Brain microvascular endothelial cell (primary cell): Measurements from ENCODE around the gene EDA.

ENCODE experiments used
- DNase-seq: peaks from one replicate; pipeline ENCODE4 v3.0.0-alpha.2; 2020
- H3K27ac ChIP-seq: fragments of 250-450 bp; sonication (Bioruptor Pico); 2 replicates; pipeline ENCODE4 v1.5.1; 2020; ENCODE audit warnings: mild to moderate bottlenecking, moderate library complexity
- H3K27me3 ChIP-seq: fragments of 250-450 bp; sonication (Bioruptor Pico); replicated peaks from 2 replicates; pipeline ENCODE4 v1.5.1; 2020; ENCODE audit warnings: mild to moderate bottlenecking
- H3K36me3 ChIP-seq: fragments of 250-450 bp; sonication (Bioruptor Pico); replicated peaks from 2 replicates; pipeline ENCODE4 v1.5.1; 2020; ENCODE audit warnings: mild to moderate bottlenecking
- H3K4me3 ChIP-seq: 2 replicates; pipeline ENCODE4 v1.5.1; 2011; ENCODE audit warnings: low read depth, mild to moderate bottlenecking, control low read depth, low read length, moderate library complexity
- CTCF ChIP-seq: IDR thresholded peaks from 2 replicates; pipeline ENCODE4 v1.5.1; 2011; ENCODE audit warnings: low read depth, mild to moderate bottlenecking, moderate library complexity, low read length, control low read depth, inconsistent platforms; ENCODE audit errors: missing control alignments
- in situ Hi-C: cut with HindIII; loops from 2 replicates; pipeline ENCODE4 v1.10.0; 2017; ENCODE audit warnings: low sequenced_read_pairs, low pct_ligation_motif_present

The EDA gene

GRCh38 chrX:70039758-70040157, 423.8 kb downstream of the EDA start:
- Histone ChIP-seq H3K27ac (no peak overlapping the region), H3K4me3 (no peak overlapping the region), H3K36me3 (no peaks in the 10 kb centered on the region), H3K27me3 (no peaks in the 10 kb centered on the region)
- no peak for DNase-seq
- in situ Hi-C loops: no loop called here
- no peak for TF ChIP-seq CTCF

- no peak overlapping the region for H3K4me3 ChIP-seq
- in situ Hi-C loops: no loop called here
- no peak for TF ChIP-seq CTCF
- H3K27me3 ChIP-seq: no peaks in the 10 kb centered on the region
- no peak for DNase-seq
- H3K27ac ChIP-seq: no peak overlapping the region
- no peaks in the 10 kb centered on the region for H3K36me3 ChIP-seq
These were observed 426.1 kb downstream of the EDA start for GRCh38 chrX:70041993-70042392.

GRCh38 chrX:70042399-70043371, 426.8 kb downstream of the EDA start:
- Histone ChIP-seq H3K36me3 (no peaks in the 10 kb centered on the region), H3K27me3 (no peaks in the 10 kb centered on the region), H3K4me3 (no peak overlapping the region), H3K27ac (no peak overlapping the region)
- peak; percentile 24 for TF ChIP-seq CTCF
- DNase-seq: peak; percentile 20
- in situ Hi-C loops: no loop called here

- no peak overlapping the region for H3K27ac ChIP-seq
- no peaks in the 10 kb centered on the region for H3K36me3 ChIP-seq
- no peak for TF ChIP-seq CTCF
- H3K4me3 ChIP-seq: no peak overlapping the region
- DNase-seq: no peak
- in situ Hi-C loops: no loop called here
- H3K27me3 ChIP-seq: no peaks in the 10 kb centered on the region
These were observed 427.8 kb downstream of the EDA start for GRCh38 chrX:70043685-70044084.

- TF ChIP-seq CTCF: no peak
- in situ Hi-C loops: no loop called here
- no peak for DNase-seq
- no peak overlapping the region for H3K4me3 ChIP-seq
- no peaks in the 10 kb centered on the region for H3K36me3 ChIP-seq
- H3K27ac ChIP-seq: no peak overlapping the region
- H3K27me3 ChIP-seq: no peaks in the 10 kb centered on the region
These were observed 428.8 kb downstream of the EDA start for GRCh38 chrX:70044541-70045245.
